Peyer's patch (tissue), 4 donors: Measurements from ENCODE around the gene WDR19.

Experiments
- POLR2A ChIP-seq, 2 donors: fragments of 450-650 bp; IDR thresholded peaks; one replicate each; pipeline ENCODE4 v1.5.1; 2017; ENCODE audit warnings: antibody characterized with exemption in 2 of 2, mild to moderate bottlenecking in 2 of 2, moderate library complexity in 2 of 2
- TF ChIP-seq, protein P1 (sequence below), 6 experiments: fragments of 450-650 bp in 4 of 6; fragments of 200-600 bp in 2 of 6; sonication (generic) in 1 of 6; IDR thresholded peaks; one replicate each; pipeline ENCODE4 v1.5.1; 2017 to 2019; ENCODE audit warnings: antibody characterized with exemption in 6 of 6, mild to moderate bottlenecking in 3 of 6, moderate library complexity in 1 of 6

DNA sequence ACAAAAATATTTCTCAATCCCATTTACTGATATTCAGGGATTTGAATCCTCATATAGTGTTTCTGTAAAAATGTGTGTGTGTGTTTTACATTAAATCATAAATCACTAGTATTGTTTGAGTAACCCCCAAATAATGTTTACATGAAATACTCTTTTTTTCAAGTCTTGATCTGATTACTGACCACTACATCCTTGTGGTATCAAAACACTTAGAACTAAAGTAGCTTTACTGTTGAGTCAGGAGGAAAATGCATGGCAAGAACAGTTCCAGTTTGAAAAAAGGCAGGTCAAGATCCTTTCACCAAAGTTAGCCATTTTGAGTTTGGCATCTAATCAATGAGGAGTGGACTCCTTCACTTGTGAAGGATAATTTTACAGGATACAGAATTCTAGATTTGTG lies 3.6 kb upstream of the WDR19 start:
- TF ChIP-seq, protein P1, sequence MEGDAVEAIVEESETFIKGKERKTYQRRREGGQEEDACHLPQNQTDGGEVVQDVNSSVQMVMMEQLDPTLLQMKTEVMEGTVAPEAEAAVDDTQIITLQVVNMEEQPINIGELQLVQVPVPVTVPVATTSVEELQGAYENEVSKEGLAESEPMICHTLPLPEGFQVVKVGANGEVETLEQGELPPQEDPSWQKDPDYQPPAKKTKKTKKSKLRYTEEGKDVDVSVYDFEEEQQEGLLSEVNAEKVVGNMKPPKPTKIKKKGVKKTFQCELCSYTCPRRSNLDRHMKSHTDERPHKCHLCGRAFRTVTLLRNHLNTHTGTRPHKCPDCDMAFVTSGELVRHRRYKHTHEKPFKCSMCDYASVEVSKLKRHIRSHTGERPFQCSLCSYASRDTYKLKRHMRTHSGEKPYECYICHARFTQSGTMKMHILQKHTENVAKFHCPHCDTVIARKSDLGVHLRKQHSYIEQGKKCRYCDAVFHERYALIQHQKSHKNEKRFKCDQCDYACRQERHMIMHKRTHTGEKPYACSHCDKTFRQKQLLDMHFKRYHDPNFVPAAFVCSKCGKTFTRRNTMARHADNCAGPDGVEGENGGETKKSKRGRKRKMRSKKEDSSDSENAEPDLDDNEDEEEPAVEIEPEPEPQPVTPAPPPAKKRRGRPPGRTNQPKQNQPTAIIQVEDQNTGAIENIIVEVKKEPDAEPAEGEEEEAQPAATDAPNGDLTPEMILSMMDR (IDR thresholded peaks at IDR 0.05): no peak
- TF ChIP-seq POLR2A (IDR thresholded peaks at IDR 0.05): no peak
